Measurements from ENCODE around the gene PNPO. TPM values are rescaled to one million over a fixed set of nuclear protein-coding genes. Genes with fewer than 3 reads are reported as not detected.

PNPO gene
- total and polyA plus RNA-seq, 2 of the 13 experiments (the other 11 are each of a cell fraction or from before 2014, with no cell fraction given) = 47.9 to 63.3 TPM

- no peak; the same call in 1 of the 2 replicates for TF ChIP-seq SNAI1 (CRISPR knock-in tag; IDR thresholded peaks at IDR 0.05; ENCODE audit: borderline replicate concordance)
- no peak for TF ChIP-seq ONECUT2 (CRISPR knock-in tag; IDR thresholded peaks at IDR 0.05)
- TF ChIP-seq NFIB (CRISPR knock-in tag; IDR thresholded peaks at IDR 0.05; ENCODE audit: borderline replicate concordance) = no peak
- no peak for TF ChIP-seq GRHL1 (CRISPR knock-in tag; conservative IDR thresholded peaks at IDR 0.05)
- no peak for TF ChIP-seq ZSCAN20 (CRISPR knock-in tag; IDR thresholded peaks at IDR 0.05; ENCODE audit: borderline replicate concordance)
- TF ChIP-seq MAX (IDR thresholded peaks at IDR 0.05) = no peak
- peak; percentile 48; the same call in 1 of the 2 replicates for TF ChIP-seq KDM5A (IDR thresholded peaks at IDR 0.05; ENCODE audit: borderline replicate concordance, low read length)
- TF ChIP-seq EEA1 (CRISPR knock-in tag; IDR thresholded peaks at IDR 0.05; ENCODE audit: borderline replicate concordance) = no peak
- TF ChIP-seq MEIS2 (CRISPR knock-in tag; IDR thresholded peaks at IDR 0.05) = no peak
- no peak for TF ChIP-seq KMT2B (CRISPR knock-in tag; IDR thresholded peaks at IDR 0.05)
- no peak for TF ChIP-seq ARNT (IDR thresholded peaks at IDR 0.05)
- no peak for TF ChIP-seq ATM (IDR thresholded peaks at IDR 0.05; ENCODE audit: borderline replicate concordance)
- TF ChIP-seq FOXP1 (IDR thresholded peaks at IDR 0.05) = no peak
- no peak for TF ChIP-seq FOXP1 (CRISPR knock-in tag; IDR thresholded peaks at IDR 0.05)
- no peak for TF ChIP-seq SAFB2 (CRISPR knock-in tag; IDR thresholded peaks at IDR 0.05; ENCODE audit: borderline replicate concordance, low read depth)
- 0 out of 2 replicates have a peak, but pooled peaks have one; percentile 6 for TF ChIP-seq ZNF619 (CRISPR knock-in tag; IDR thresholded peaks at IDR 0.05)
- no peak for TF ChIP-seq ZBTB14 (CRISPR knock-in tag; IDR thresholded peaks at IDR 0.05)
- no peak for TF ChIP-seq CBFB (CRISPR knock-in tag; IDR thresholded peaks at IDR 0.05)
- no peak for TF ChIP-seq RCOR2 (CRISPR knock-in tag; IDR thresholded peaks at IDR 0.05)
- TF ChIP-seq PRDM4 (CRISPR knock-in tag; IDR thresholded peaks at IDR 0.05; ENCODE audit: borderline replicate concordance) = no peak
- TF ChIP-seq YEATS2 (CRISPR knock-in tag; IDR thresholded peaks at IDR 0.05; ENCODE audit: borderline replicate concordance) = no peak
- TF ChIP-seq ETV6 (CRISPR knock-in tag; conservative IDR thresholded peaks at IDR 0.05) = no peak
- TF ChIP-seq ZNF703 (CRISPR knock-in tag; IDR thresholded peaks at IDR 0.05; ENCODE audit: borderline replicate concordance) = no peak
- TF ChIP-seq CERS6 (CRISPR knock-in tag; IDR thresholded peaks at IDR 0.05) = no peak
- TF ChIP-seq GZF1 (CRISPR knock-in tag; IDR thresholded peaks at IDR 0.05) = no peak
- TF ChIP-seq ARID2 (CRISPR knock-in tag; IDR thresholded peaks at IDR 0.05; ENCODE audit: borderline replicate concordance) = no peak
Measured at GRCh38 chr17:47942096-47942510, 732 bp downstream of the PNPO start (continued).
